22Rv1 (cell line): ENCODE data around the gene RAB31.

ENCODE experiments used
- CTCF ChIP-seq: fragments of 450-650 bp; IDR thresholded peaks from 2 replicates; pipeline ENCODE4 v1.5.1; 2017; ENCODE audit warnings: mild to moderate bottlenecking
- ZFX ChIP-seq: fragments of 450-650 bp; IDR thresholded peaks from 2 replicates; pipeline ENCODE4 v1.6.1; 2017; ENCODE audit warnings: antibody characterized with exemption, borderline replicate concordance

GRCh38 chr18:9814431-9814830, 106.3 kb downstream of the RAB31 start:
- no peak for TF ChIP-seq CTCF
- no peak for TF ChIP-seq ZFX
